ENCODE results near the gene TRAPPC12.

- TF ChIP-seq ATF1 (CRISPR knock-in tag; IDR thresholded peaks at IDR 0.05) (no peak), CTCF (IDR thresholded peaks at IDR 0.05) (no peak), CREM (CRISPR knock-in tag; IDR thresholded peaks at IDR 0.05) (no peak), ATF2 (CRISPR knock-in tag; IDR thresholded peaks at IDR 0.05; ENCODE audit: borderline replicate concordance, low read depth) (no peak), SP1 (CRISPR knock-in tag; conservative IDR thresholded peaks at IDR 0.05) (no peak)
These were observed 83.8 kb downstream of the TRAPPC12 start for GRCh38 chr2:3463186-3463835.
